ENCODE data around the gene PBX1.

- TF ChIP-seq IRF2 (CRISPR knock-in tag; IDR thresholded peaks at IDR 0.05; ENCODE audit: borderline replicate concordance, low read depth) (no peak), NR2C2 (CRISPR knock-in tag; IDR thresholded peaks at IDR 0.05) (no peak), CTCF (IDR thresholded peaks at IDR 0.05) (no peak), ZBTB43 (CRISPR knock-in tag; IDR thresholded peaks at IDR 0.05) (no peak), SMAD3 (CRISPR knock-in tag; IDR thresholded peaks at IDR 0.05; ENCODE audit: borderline replicate concordance) (no peak)
Observed at GRCh38 chr1:164667600-164667999, 108.6 kb downstream of the PBX1 start.
